Astrocyte of the cerebellum (primary cell): ENCODE data around the gene EGFLAM.

Source experiments
- DNase-seq: peaks from one replicate; pipeline ENCODE4 v3.0.0-alpha.2; 2011; ENCODE audit warnings: low read depth
- H3K4me3 ChIP-seq: 2 replicates; pipeline ENCODE4 v1.5.1; 2011; ENCODE audit warnings: mild to moderate bottlenecking, low read depth, low read length, moderate library complexity
- in situ Hi-C: cut with HindIII; loops from 2 replicates; pipeline ENCODE4 v1.10.0; 2017; ENCODE audit warnings: low sequenced_read_pairs
- TF ChIP-seq, protein P1 (sequence below): IDR thresholded peaks from 2 replicates; pipeline ENCODE4 v1.5.1; 2012; ENCODE audit warnings: low read length, low read depth, moderate library complexity, mild to moderate bottlenecking; ENCODE audit errors: missing control alignments

Gene EGFLAM

DNA sequence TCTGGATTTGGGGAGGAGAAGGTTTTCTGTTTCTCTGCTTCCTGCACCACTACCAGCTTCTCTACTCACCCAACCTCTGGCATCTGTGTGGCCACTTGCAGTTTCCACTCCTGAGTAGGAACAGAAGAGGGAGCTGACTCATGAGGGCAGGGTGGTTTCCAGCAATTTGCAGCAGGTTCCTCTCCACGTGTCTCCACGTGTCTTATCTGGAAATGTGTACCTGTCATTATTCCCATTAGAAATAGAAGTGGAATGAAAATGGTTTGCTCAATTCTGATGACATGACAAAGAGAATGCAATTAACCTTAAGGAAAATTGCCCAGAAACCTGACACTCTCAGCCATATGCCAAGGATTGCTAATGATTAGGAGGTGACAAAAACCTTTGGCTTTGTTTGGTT is 33.0 kb downstream of the EGFLAM start:
- TF ChIP-seq, protein P1, sequence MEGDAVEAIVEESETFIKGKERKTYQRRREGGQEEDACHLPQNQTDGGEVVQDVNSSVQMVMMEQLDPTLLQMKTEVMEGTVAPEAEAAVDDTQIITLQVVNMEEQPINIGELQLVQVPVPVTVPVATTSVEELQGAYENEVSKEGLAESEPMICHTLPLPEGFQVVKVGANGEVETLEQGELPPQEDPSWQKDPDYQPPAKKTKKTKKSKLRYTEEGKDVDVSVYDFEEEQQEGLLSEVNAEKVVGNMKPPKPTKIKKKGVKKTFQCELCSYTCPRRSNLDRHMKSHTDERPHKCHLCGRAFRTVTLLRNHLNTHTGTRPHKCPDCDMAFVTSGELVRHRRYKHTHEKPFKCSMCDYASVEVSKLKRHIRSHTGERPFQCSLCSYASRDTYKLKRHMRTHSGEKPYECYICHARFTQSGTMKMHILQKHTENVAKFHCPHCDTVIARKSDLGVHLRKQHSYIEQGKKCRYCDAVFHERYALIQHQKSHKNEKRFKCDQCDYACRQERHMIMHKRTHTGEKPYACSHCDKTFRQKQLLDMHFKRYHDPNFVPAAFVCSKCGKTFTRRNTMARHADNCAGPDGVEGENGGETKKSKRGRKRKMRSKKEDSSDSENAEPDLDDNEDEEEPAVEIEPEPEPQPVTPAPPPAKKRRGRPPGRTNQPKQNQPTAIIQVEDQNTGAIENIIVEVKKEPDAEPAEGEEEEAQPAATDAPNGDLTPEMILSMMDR, result no peak
- in situ Hi-C loops, result no loop called here
- no peak overlapping the region for H3K4me3 ChIP-seq
- no peak for DNase-seq

DNA sequence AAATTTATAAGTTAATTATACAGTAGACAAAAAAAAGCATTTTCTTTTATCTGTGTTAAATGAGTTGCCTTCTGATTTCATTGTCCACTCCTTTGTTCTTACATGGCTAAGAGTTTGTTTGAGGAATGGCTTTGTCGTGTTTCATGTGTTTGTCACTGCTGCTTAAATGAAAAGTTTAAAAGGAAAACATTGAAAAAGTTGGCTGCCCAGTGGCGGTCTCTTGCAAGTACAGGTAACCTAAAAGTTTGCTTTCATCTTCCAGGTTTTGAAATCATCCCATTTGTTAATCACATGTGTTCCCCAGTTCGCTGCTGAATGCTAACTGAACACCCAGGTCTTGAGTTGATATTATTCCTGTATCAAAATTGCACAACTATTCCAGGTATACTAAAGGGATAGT is 33.9 kb downstream of the EGFLAM start:
- TF ChIP-seq, protein P1, result no peak
- in situ Hi-C loops, result no loop called here
- H3K4me3 ChIP-seq, result no peak overlapping the region
- DNase-seq, result no peak

DNA sequence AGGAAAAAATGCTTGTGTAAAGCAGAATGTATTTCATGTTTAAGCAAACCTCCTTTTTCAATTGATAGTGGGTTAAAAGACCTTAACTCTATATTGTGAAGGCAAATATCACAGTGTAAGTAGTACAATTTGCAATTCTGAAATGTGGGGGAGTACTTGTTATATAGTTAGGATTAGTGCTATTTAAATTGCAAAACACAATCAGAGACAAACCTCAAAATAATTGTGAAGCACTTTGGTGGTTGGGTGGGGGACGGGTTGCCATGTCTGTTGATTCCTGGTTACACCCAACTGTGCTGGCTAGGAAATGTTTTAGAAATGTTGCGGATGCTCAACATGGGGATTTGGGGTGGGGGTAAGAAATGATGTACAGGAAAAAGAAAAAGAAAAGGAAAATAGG is 37.4 kb downstream of the EGFLAM start:
- no peak for DNase-seq
- in situ Hi-C loops, result no loop called here

DNA sequence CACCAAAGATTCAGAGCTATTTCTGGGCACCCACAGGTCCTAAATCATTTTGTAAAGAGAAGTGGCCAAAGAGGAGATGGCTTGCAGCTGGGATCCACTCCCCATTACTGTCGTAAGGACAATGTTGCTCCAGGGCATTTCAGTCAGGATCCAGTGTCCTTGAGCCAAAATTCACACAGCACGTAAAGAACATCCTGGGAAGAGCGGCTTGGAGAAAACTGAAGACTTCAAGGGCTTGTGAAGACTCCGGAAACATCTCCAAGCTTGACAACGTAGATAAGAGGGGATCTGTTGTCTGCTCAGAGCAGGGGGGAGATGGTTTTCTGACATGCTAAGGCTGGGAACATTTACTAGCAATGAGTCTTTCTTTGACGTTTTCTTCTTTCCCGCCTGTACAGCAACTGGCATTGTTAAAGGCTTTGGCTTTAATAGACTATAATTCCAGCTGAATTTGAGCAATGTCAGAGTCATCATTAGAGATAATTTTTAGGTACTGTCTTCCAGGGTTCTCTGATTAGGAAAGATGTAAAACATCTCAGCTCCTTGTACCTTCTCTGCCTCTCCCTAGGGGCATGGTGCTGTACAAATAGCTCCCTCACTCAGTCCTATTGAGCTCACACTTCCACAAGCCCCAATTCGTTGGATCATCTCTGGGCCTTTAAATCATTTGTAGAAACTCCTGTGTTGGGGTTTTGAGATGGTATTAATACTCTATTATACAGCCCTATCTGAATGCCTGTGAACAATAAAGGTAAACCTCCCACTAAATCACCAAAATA is 39.7 kb downstream of the EGFLAM start:
- DNase-seq, result no peak
- in situ Hi-C loops, result no loop called here
- H3K4me3 ChIP-seq, result no peak overlapping the region
- TF ChIP-seq, protein P1, result no peak

More for the DNA sequence above, 37.4 kb downstream of the EGFLAM start:
- H3K4me3 ChIP-seq, result no peak overlapping the region
- TF ChIP-seq, protein P1, result no peak

DNA sequence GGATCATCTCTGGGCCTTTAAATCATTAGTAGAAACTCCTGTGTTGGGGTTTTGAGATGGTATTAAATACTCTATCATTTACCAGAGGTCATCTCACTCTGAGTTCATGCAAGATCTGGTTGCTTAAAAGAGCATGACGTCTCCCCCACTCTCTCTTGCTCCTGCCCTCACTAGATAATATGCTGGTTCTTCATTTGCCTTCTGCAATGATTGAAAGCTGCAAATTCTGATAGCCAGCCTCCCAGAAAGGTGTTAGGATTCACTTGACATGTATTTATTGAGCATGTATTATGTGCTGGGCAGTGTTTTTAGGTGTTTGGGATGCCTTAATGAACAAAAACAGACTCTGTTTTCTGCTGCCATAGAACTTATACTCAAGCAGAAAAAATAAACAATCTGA is 41.2 kb downstream of the EGFLAM start:
- TF ChIP-seq, protein P1, result no peak
- no peak for DNase-seq
- in situ Hi-C loops, result no loop called here
- no peak overlapping the region for H3K4me3 ChIP-seq

DNA sequence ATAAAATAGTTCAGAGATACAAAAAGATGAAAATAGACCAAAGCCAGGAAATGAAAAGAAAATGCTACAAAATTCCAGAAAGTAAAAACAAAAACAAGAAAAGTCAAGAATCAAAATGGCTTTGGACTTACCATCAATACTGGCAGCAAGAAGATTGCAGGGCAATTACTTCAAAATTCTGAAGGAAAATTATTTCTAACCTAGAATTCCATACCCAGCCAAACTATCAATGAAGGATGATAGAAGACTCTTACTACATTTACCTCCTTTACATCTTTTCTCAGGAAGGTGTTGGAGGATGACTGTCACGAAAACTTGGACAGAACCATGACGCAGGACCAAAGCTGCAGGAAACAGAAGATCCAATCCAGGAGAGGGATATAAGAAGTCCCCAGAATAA is 46.8 kb downstream of the EGFLAM start:
- in situ Hi-C loops, result no loop called here
- TF ChIP-seq, protein P1, result no peak
- no peak for DNase-seq
- no peak overlapping the region for H3K4me3 ChIP-seq
